ENCODE data around the gene GFRA1.

DNA sequence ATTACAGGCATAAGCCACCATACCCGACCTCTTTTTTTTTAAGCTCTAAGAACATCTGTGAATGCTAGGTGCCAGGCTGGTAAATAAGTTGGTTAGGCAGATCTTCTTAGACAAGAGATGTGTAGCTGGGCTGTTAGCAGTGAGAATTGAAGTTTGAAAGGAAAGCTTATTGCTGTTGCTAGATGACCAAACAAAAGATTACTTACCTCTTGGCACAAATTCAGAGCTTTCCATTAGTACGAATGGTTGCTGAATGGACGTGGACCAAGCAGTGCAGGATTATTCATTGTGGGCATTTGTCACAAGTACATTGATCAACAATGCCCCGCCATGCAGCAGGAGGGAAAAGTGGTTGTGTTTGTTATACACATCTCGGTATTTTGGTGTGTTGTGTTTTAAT lies 131.2 kb downstream of the GFRA1 start:
- TF ChIP-seq, protein P1, sequence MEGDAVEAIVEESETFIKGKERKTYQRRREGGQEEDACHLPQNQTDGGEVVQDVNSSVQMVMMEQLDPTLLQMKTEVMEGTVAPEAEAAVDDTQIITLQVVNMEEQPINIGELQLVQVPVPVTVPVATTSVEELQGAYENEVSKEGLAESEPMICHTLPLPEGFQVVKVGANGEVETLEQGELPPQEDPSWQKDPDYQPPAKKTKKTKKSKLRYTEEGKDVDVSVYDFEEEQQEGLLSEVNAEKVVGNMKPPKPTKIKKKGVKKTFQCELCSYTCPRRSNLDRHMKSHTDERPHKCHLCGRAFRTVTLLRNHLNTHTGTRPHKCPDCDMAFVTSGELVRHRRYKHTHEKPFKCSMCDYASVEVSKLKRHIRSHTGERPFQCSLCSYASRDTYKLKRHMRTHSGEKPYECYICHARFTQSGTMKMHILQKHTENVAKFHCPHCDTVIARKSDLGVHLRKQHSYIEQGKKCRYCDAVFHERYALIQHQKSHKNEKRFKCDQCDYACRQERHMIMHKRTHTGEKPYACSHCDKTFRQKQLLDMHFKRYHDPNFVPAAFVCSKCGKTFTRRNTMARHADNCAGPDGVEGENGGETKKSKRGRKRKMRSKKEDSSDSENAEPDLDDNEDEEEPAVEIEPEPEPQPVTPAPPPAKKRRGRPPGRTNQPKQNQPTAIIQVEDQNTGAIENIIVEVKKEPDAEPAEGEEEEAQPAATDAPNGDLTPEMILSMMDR (IDR thresholded peaks at IDR 0.05 in 8 of 11, conservative IDR thresholded peaks at IDR 0.05 in 3 of 11), result no peak
- no peak for TF ChIP-seq POLR2A (IDR thresholded peaks at IDR 0.05)
- TF ChIP-seq POLR2AphosphoS5 (IDR thresholded peaks at IDR 0.05), result no peak

Data from spleen (tissue), 7 donors.